Measurements from ENCODE around the gene TMPRSS5.

Gene TMPRSS5

DNA sequence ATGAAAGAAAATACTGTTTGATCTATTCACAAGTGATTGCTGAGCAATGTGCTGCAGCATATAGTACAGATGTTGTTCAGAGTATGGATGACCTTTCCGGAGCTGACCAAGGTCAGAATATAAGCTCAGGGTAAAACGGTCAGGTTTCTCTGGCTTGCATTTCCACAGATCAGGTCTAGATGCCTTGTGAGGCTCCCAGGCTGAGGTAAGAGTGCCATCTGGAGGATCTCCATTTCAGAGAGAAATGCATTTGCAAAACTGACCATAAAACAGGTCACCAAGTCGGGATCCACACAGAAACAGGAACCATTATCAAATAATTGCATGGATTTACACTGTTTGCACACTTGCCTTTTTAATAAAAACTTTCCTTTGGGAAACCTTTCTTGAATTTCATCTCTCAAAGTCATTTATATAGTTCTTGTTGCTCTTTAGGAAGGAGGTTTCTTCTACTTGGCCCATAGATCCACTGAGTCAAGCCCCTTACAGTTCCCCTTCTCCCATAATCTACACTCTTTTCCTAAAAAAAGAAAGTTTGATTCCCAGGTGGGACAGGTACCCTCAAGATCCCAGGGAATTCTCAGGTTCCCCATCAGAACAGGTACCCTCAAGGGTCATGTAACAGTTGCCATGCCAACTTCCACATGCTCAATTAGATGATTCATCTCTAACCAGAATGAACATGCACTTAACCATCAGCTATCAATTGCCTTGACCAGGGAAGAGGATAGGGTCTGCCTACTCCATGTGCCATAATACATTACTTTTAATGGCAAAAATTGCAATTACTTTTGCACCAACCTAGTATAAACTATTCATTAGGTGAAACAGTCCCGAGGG lies 25.0 kb upstream of the TMPRSS5 start:
- no peaks in the 10 kb centered on the region for H3K36me3 ChIP-seq (ENCODE audit: control insufficient read depth, insufficient read depth, low read length)
- no peaks in the 10 kb centered on the region for H3K4me1 ChIP-seq
- H2AFZ ChIP-seq = no peak overlapping the region
- no peaks in the 10 kb centered on the region for H3K27me3 ChIP-seq (ENCODE audit: control insufficient read depth, insufficient read depth, low read length)
- H3K9ac ChIP-seq = no peak overlapping the region
- H3K27ac ChIP-seq = no peak overlapping the region
- H3K79me2 ChIP-seq = no peaks in the 10 kb centered on the region
- H3K4me2 ChIP-seq (ENCODE audit: low read length) = no peak overlapping the region
- no peaks in the 10 kb centered on the region for H3K9me3 ChIP-seq (ENCODE audit: control insufficient read depth, low read length)
- H3K4me3 ChIP-seq (ENCODE audit: low read depth, low read length) = no peak overlapping the region
- TF ChIP-seq, protein P1, sequence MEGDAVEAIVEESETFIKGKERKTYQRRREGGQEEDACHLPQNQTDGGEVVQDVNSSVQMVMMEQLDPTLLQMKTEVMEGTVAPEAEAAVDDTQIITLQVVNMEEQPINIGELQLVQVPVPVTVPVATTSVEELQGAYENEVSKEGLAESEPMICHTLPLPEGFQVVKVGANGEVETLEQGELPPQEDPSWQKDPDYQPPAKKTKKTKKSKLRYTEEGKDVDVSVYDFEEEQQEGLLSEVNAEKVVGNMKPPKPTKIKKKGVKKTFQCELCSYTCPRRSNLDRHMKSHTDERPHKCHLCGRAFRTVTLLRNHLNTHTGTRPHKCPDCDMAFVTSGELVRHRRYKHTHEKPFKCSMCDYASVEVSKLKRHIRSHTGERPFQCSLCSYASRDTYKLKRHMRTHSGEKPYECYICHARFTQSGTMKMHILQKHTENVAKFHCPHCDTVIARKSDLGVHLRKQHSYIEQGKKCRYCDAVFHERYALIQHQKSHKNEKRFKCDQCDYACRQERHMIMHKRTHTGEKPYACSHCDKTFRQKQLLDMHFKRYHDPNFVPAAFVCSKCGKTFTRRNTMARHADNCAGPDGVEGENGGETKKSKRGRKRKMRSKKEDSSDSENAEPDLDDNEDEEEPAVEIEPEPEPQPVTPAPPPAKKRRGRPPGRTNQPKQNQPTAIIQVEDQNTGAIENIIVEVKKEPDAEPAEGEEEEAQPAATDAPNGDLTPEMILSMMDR (IDR thresholded peaks at IDR 0.05) = peak; percentile 55

DNA sequence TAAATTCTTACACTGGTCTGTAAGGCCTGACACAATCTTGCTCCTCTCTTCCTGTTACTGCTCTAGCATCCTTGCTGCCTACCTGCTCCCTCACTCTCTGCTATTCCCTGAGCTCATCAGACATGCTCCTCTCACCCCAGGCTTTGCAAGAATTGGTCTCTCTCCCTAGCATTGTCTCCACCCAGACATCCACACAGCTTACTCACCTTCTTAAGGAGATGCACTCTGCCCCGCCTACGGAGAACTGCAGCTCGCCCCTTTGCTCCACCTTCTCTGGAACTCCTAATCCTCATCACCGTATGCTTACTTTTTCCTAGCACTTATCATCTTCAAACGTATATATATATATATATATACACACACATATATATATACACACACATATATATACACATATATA lies 23.3 kb upstream of the TMPRSS5 start:
- Histone ChIP-seq H3K36me3 (ENCODE audit: control insufficient read depth, insufficient read depth, low read length) (no peaks in the 10 kb centered on the region), H3K27me3 (ENCODE audit: control insufficient read depth, insufficient read depth, low read length) (no peaks in the 10 kb centered on the region), H3K4me1 (no peaks in the 10 kb centered on the region), H2AFZ (no peak overlapping the region), H3K27ac (no peak overlapping the region), H3K79me2 (no peaks in the 10 kb centered on the region), H3K4me3 (ENCODE audit: low read depth, low read length) (no peak overlapping the region), H3K4me2 (ENCODE audit: low read length) (no peak overlapping the region), H3K9me3 (ENCODE audit: control insufficient read depth, low read length) (no peaks in the 10 kb centered on the region), H3K9ac (no peak overlapping the region)
- TF ChIP-seq, protein P1 (IDR thresholded peaks at IDR 0.05) = no peak

DNA sequence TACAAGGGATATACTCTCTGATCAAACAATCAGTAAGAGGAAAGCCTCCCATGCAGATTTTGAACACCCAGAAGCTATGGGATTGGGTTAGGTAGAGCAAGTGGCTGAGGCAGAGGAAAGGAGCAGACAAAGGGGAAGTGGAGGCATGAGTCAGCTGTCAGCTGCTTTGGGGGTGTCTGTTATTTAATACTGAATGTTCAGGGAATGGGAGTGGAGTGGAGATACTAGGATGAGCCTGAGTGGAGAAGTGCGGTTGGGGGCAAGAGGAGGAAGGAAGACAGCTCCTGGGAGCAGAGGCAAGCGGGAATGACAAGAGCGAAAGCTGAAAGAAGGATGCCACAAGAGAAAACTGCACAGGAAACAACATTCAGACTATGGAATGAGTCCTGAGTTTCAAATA lies 22.7 kb upstream of the TMPRSS5 start:
- Histone ChIP-seq H3K4me3 (ENCODE audit: low read depth, low read length) (no peak overlapping the region), H3K79me2 (no peaks in the 10 kb centered on the region), H3K9ac (no peak overlapping the region), H2AFZ (no peak overlapping the region), H3K4me2 (ENCODE audit: low read length) (no peak overlapping the region), H3K36me3 (ENCODE audit: control insufficient read depth, insufficient read depth, low read length) (no peaks in the 10 kb centered on the region), H3K27ac (no peak overlapping the region), H3K9me3 (ENCODE audit: control insufficient read depth, low read length) (no peaks in the 10 kb centered on the region), H3K27me3 (ENCODE audit: control insufficient read depth, insufficient read depth, low read length) (no peaks in the 10 kb centered on the region), H3K4me1 (no peaks in the 10 kb centered on the region)
- TF ChIP-seq, protein P1 (IDR thresholded peaks at IDR 0.05) = no peak

DNA sequence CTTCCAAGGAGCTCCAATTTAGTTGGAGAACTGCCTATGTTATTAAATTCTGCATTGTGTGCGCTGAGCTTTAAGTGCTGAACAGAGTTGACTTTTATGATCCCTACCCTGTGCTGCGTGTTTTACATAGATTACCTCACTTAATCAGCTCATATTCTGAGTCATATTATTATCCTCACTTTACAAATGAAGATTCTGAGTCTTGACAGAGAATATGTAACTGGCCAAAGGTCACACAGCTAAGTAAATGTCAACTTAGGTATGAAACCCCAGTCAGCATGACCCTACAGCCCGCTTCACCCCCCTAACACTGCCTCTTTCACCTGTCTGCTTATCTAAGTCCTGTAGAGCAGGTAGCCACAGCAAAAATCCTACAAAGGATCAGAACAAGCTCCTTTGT lies 19.8 kb upstream of the TMPRSS5 start:
- H3K4me1 ChIP-seq = no peaks in the 10 kb centered on the region
- H2AFZ ChIP-seq = no peak overlapping the region
- H3K4me2 ChIP-seq (ENCODE audit: low read length) = no peak overlapping the region
- H3K79me2 ChIP-seq = no peaks in the 10 kb centered on the region
- no peak overlapping the region for H3K9ac ChIP-seq
- TF ChIP-seq, protein P1 (IDR thresholded peaks at IDR 0.05) = no peak
- H3K4me3 ChIP-seq (ENCODE audit: low read depth, low read length) = no peak overlapping the region
- no peak overlapping the region for H3K27ac ChIP-seq
- no peaks in the 10 kb centered on the region for H3K36me3 ChIP-seq (ENCODE audit: control insufficient read depth, insufficient read depth, low read length)
- no peaks in the 10 kb centered on the region for H3K27me3 ChIP-seq (ENCODE audit: control insufficient read depth, insufficient read depth, low read length)
- no peaks in the 10 kb centered on the region for H3K9me3 ChIP-seq (ENCODE audit: control insufficient read depth, low read length)

DNA sequence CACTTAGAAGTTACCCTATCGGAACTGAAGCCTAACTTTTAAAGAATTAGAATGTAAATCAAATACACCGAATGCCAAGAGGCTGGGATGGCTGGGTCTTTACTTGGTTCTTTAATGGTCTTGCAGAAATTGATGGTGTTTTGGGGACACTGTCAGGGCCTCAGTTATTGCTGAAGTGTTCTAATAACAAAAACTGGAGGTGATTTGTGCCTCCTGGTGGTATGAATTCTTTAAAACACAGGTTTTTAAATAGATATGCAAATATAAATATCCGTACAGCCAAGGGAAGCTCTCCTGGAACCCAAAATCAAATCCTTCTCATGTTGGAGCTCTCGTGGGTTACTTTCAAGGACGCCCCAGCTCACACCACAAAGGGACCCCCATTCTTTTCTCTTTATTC lies 19.3 kb upstream of the TMPRSS5 start:
- no peaks in the 10 kb centered on the region for H3K36me3 ChIP-seq (ENCODE audit: control insufficient read depth, insufficient read depth, low read length)
- no peak overlapping the region for H3K4me3 ChIP-seq (ENCODE audit: low read depth, low read length)
- no peaks in the 10 kb centered on the region for H3K79me2 ChIP-seq
- no peaks in the 10 kb centered on the region for H3K9me3 ChIP-seq (ENCODE audit: control insufficient read depth, low read length)
- no peaks in the 10 kb centered on the region for H3K4me1 ChIP-seq
- H3K27me3 ChIP-seq (ENCODE audit: control insufficient read depth, insufficient read depth, low read length) = no peaks in the 10 kb centered on the region
- no peak overlapping the region for H3K4me2 ChIP-seq (ENCODE audit: low read length)
- H3K9ac ChIP-seq = no peak overlapping the region
- no peak overlapping the region for H2AFZ ChIP-seq
- TF ChIP-seq, protein P1 (IDR thresholded peaks at IDR 0.05) = no peak
- no peak overlapping the region for H3K27ac ChIP-seq
